ENCODE measurements around the gene SRP14.
"Not testable (repeated sequence)": the region's sequence is repeated elsewhere in the genome, so short reads cannot be mapped to it uniquely, and the experiment has no call there.

Gene SRP14

GRCh38 chr15:40032125-40032839, 6.7 kb downstream of the SRP14 start:
- DNase-seq (ENCODE audit: insufficient read length, low spot score) (no peak), FAIRE-seq (no peak)

- no peak for DNase-seq (ENCODE audit: insufficient read length, low spot score)
- FAIRE-seq = no peak
These were observed 7.7 kb downstream of the SRP14 start for GRCh38 chr15:40031300-40031699.

DNA sequence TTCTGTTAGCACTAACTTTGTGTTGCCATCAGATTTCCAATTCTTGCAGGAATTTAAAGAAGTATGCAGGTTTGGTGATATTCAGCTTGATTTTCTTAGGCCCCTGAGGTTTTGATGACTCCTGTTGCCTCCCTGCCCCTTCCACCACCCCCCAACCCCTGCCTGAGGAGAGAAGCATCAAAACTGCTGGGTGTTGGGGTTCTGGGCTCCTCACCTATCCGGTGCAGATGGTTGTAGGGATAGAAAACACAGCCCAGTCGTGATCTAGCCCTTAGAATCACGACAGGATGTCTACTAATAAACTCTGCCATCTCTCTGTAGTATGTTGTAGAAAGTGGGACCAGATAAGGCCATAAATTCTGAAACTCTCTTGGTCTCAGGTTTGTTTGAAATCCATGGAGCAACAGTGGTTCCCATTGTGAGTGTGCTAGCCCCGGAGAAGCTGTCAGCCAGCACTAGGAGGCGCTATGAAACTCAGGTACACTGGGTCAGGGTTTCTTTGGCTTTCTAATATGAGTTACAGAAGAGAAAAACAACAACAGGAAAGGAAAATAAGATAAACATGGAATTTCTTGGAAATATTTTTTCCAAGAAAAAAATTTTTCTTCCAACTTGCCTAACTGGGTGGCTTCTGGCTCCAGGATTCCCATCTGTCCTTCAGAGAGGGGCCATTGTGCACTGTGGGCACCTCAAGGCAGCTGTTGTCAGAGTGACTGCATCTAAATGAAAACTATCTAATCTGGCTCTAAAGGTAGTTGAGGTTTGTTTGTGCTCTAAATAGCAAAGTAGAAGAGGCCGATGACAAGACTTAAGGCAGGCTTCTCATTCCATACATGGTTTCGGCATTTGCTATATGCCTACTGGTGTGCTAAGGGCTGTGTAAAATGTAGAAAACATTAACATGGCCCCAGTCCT, 8.7 kb downstream of the SRP14 start:
- DNase-seq (ENCODE audit: insufficient read length, low spot score) = no peak
- peak; percentile 68 for FAIRE-seq

- DNase-seq (ENCODE audit: insufficient read length, low spot score) = no peak
- FAIRE-seq = no peak
These were observed 10.1 kb downstream of the SRP14 start for GRCh38 chr15:40028853-40029252.

GRCh38 chr15:40028193-40028592, 10.8 kb downstream of the SRP14 start:
- FAIRE-seq = no peak
- no peak for DNase-seq (ENCODE audit: insufficient read length, low spot score)

GRCh38 chr15:40016224-40016865, 22.6 kb downstream of the SRP14 start:
- FAIRE-seq (no peak), DNase-seq (ENCODE audit: insufficient read length, low spot score) (no peak)

DNA sequence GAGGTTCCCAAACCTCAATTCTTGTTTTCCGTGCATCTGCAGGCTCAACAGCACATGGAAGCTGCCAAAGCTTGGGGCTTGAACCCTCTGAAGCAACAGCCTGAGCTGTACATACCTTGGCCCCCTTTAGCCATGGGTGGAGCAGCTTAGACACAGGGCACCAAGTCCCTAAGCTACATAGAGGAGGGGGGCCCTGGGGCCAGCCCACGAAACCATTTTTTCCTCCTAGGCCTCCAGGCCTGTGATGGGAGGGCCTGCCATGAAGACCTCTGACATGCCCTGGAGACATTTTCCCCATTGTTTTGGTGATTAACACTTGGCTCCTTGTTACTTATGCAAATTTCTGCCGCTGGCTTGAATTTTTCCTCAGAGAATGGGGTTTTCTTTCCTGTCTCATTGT, 24.6 kb downstream of the SRP14 start:
- FAIRE-seq (no peak), DNase-seq (ENCODE audit: insufficient read length, low spot score) (no peak)

- DNase-seq (ENCODE audit: insufficient read length, low spot score); FAIRE-seq: not testable (repeated sequence)
These were observed 25.6 kb downstream of the SRP14 start for GRCh38 chr15:40013372-40013771.

DNA sequence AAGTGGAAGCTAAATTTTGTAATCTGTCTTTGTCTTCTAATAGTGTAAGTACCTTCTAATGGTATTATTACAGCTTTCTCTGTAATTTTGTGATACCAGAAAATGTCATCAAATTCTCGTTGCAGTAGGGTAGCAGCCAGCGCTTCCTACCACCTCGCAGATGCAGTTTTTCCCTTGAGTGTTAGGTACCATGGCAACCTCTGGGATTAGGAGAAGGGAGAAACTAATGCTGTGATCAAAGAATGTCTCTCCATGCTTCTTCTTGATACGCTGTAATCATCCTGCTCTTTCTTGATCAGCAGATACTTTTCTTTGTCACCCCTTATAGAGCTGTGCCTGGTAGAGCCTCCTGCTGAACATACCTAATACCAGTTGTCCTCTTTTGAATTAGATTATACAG, 27.7 kb downstream of the SRP14 start:
- FAIRE-seq (no peak), DNase-seq (ENCODE audit: insufficient read length, low spot score) (no peak)

GRCh38 chr15:40010686-40011085, 28.3 kb downstream of the SRP14 start:
- FAIRE-seq (no peak), DNase-seq (ENCODE audit: insufficient read length, low spot score) (no peak)

DNA sequence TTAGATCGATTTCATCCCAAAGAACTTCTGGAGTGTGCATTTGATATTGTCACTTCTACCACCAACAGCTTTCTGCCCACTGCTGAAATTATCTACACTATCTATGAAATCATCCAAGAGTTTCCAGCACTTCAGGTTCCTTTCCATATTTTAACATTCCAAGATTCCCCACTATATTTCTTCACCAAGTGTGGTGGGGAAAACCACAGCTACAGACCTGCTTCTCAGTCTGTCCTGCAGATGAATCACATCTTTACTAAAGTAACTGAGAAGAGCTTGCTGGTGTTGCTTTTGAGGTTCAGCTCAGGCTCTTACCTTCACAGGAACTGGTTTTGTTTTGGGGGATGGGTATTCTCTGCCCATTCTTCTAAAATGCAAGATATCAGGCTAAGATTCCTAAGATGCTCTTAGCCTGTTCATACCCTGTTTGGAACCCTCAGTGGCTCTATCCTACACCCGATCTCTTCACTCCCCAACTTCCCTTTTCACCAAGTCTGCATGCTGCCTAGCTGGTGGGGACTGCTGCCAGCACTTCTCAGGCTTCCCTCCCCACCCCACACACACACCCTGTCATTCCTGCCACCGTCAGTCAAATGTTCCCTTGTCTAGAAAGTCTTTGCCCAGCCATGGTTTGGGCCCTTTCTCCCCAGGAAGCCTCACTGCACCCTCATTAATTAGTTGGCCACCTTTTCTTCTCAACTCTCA, 30.8 kb downstream of the SRP14 start:
- DNase-seq (ENCODE audit: insufficient read length, low spot score) = no peak
- no peak for FAIRE-seq

DNA sequence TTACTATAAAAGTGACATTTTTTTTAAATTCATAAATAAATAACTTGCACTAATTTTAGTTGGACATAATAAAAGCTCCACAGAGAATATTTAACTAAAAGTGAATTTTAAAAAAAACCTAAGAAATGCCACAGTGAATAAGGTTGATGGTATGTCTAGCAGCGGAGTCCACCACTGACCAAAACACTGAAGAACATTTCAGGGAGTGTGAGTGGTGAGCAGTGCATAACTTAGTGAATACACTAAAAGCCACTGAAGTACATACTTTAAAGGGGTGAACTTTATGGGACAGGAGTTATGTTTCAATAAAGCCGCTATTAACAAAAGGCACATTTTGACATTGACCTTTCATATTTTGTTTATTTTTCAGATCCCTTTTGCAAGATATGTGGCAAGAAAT, 32.3 kb downstream of the SRP14 start:
- DNase-seq (ENCODE audit: insufficient read length, low spot score) (no peak), FAIRE-seq (no peak)

- FAIRE-seq = no peak
- no peak for DNase-seq (ENCODE audit: insufficient read length, low spot score)
These were observed 33.0 kb downstream of the SRP14 start for GRCh38 chr15:40006003-40006402.

- DNase-seq (ENCODE audit: insufficient read length, low spot score) (no peak), FAIRE-seq (peak; percentile 37)
These were observed 35.7 kb downstream of the SRP14 start for GRCh38 chr15:40003116-40003916.

GRCh38 chr15:40002295-40002694, 36.7 kb downstream of the SRP14 start:
- no peak for FAIRE-seq

GRCh38 chr15:39999538-40000200, 39.3 kb downstream of the SRP14 start:
- DNase-seq (ENCODE audit: insufficient read length, low spot score) (no peak), FAIRE-seq (peak; percentile 18)

More at GRCh38 chr15:40002295-40002694, 36.7 kb downstream of the SRP14 start:
- no peak for DNase-seq (ENCODE audit: insufficient read length, low spot score)

DNA sequence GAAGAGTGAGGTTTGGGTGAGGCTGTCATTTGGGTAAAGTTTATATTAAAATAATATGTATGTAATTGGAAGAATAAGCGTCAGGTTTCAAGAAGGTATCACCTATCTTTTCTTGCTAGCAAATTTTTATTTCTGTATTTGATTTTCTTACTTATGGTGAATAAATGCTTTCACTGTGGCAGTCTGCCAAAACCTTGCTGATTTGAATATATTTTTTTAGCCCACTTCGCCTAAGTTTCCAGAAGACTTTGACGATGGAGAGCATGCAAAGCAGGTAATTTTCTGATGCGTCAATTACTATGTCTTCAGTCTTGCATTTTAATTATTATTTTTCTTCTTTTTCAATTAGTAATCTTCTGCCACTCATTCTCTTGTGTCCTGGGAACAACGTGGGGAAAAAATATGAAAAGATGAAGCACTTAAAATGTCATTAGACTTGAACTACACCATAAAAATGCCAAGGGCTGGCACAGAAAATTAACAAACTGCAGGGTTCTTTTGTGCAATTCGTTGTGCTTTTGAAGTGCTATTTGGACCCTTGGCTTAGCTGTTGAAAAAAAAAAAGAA, 40.4 kb downstream of the SRP14 start:
- no peak for FAIRE-seq

GRCh38 chr15:39997639-39998038, 41.3 kb downstream of the SRP14 start:
- DNase-seq (ENCODE audit: insufficient read length, low spot score) (no peak), FAIRE-seq (no peak)

More for the DNA sequence above, 40.4 kb downstream of the SRP14 start:
- DNase-seq (ENCODE audit: insufficient read length, low spot score) = no peak

DNA sequence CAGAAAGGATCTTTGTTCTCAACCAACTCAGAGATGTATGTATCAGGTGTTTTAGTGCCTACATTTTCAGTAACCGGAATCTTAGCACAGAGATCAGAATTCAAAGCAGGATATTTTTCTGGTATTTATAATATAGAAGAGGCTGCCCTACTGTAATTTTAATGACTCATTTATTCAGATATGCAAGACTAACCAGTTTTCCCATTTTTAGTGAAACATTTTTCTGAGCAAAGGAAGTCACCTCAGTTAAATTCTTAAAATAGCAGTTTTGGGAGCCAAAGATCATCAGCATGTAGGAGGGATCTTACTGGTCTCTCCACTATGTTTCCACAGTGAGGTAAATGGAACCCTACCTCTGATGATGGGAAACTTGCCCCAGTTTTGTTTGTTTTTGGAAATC, 42.0 kb downstream of the SRP14 start:
- no peak for DNase-seq (ENCODE audit: insufficient read length, low spot score)
- no peak for FAIRE-seq

All from GM19239 (cell line).